H7 (cell line): ENCODE results near the gene GSN. TPM values are rescaled to one million over a fixed set of nuclear protein-coding genes. Genes with fewer than 3 reads are reported as not detected.

Experiments used
- DNase-seq: peaks from one replicate; pipeline ENCODE4 v3.0.0; 2012
- H3K27me3 ChIP-seq: 2 replicates; pipeline ENCODE4 v1.6.0; 2011; ENCODE audit warnings: mild to moderate bottlenecking, low read length; ENCODE audit not compliant: control insufficient read depth, insufficient read depth
- H3K36me3 ChIP-seq: replicated peaks from 2 replicates; pipeline ENCODE4 v1.5.1; 2011; ENCODE audit warnings: low read length; ENCODE audit not compliant: control insufficient read depth, insufficient read depth
- H3K4me3 ChIP-seq: 2 replicates; pipeline ENCODE4 v1.5.1; 2011; ENCODE audit warnings: low read depth, mild to moderate bottlenecking, control low read depth, low read length, moderate library complexity; ENCODE audit not compliant: insufficient read depth
- total RNA-seq: library from RNA; depleted of rRNA; stranded (reverse); fragments of >200 nt; shearing (Covaris generic); gene quantifications from 2 replicates; pipeline ENCODE4 v1.2.3, GENCODE V29; 2014; rRNA removed

The GSN gene
- total RNA-seq, 1 experiment from 2014 or later: 73.0 TPM

GRCh38 chr9:121372239-121373010 lies 104.5 kb downstream of the GSN start:
- Histone ChIP-seq H3K4me3 (no peak overlapping the region), H3K36me3 (no peaks in the 10 kb centered on the region), H3K27me3 (peaks cover 10% of the 10 kb centered on the region)
- no peak for DNase-seq

GRCh38 chr9:121373011-121373729 lies 105.2 kb downstream of the GSN start:
- no peak for DNase-seq
- H3K4me3 ChIP-seq: no peak overlapping the region
- H3K27me3 ChIP-seq: peaks cover 10% of the 10 kb centered on the region
- H3K36me3 ChIP-seq: no peaks in the 10 kb centered on the region

GRCh38 chr9:121376214-121376830 lies 108.4 kb downstream of the GSN start:
- Histone ChIP-seq H3K27me3 (no peaks in the 10 kb centered on the region), H3K36me3 (no peaks in the 10 kb centered on the region), H3K4me3 (no peak overlapping the region)
- DNase-seq: no peak

GRCh38 chr9:121380846-121381245 lies 112.9 kb downstream of the GSN start:
- Histone ChIP-seq H3K27me3 (no peaks in the 10 kb centered on the region), H3K4me3 (no peak overlapping the region), H3K36me3 (no peaks in the 10 kb centered on the region)
- no peak for DNase-seq

Other genes starting within 250 kb of the GSN start
- 0.59 and 1.0 TPM in 2 replicates for gene C5, start 217.9 kb upstream of the GSN start, total RNA-seq
- gene CNTRL, start 193.2 kb upstream of the GSN start, total RNA-seq: 9.3 and 16.3 TPM in 2 replicates
- 19.5 and 22.1 TPM in 2 replicates for gene RAB14, start 66.3 kb upstream of the GSN start, total RNA-seq
- 51.8 and 53.2 TPM in 2 replicates for gene STOM, start 102.1 kb downstream of the GSN start, total RNA-seq
- gene GGTA1, start 231.7 kb downstream of the GSN start, total RNA-seq: not detected in 2 replicates